Coronary artery (tissue), 2 donors: Measurements from ENCODE around the gene HFM1.
"Not testable (repeated sequence)": the region's sequence is repeated elsewhere in the genome, so short reads cannot be mapped to it uniquely, and the experiment has no call there.

Experiments used
- DNase-seq: peaks from one replicate; pipeline ENCODE4 v3.0.0-alpha.2; 2017; ENCODE audit warnings: low spot score
- H3K27ac ChIP-seq, 2 donors: fragments of 200-600 bp; sonication (generic); one replicate each; pipeline ENCODE4 v1.5.1; 2016 to 2019
- H3K4me3 ChIP-seq: fragments of 200-600 bp; sonication (generic); 2 replicates; pipeline ENCODE4 v1.5.1; 2016; ENCODE audit warnings: mild to moderate bottlenecking, moderate library complexity
- CTCF ChIP-seq: fragments of 200-600 bp; sonication (generic); IDR thresholded peaks from one replicate; pipeline ENCODE4 v1.5.1; 2019; ENCODE audit warnings: antibody characterized with exemption

Gene HFM1

GRCh38 chr1:91404151-91405012, at the start of gene HFM1:
Gene HFM1, minus strand, starts transcription at chr1:91404837. Its CDS starts 3,755 bp downstream, at chr1:91401082.
- Histone ChIP-seq H3K4me3 (peak within 1 kb of the TSS; percentile 69), H3K27ac (peak within 1 kb of the TSS; percentile 41 to 51)
- no peak for DNase-seq
- TF ChIP-seq CTCF, result no peak

GRCh38 chr1:91454136-91454535, 49.5 kb upstream of the HFM1 start:
- TF ChIP-seq CTCF, result no peak
- Histone ChIP-seq H3K4me3 (no peak overlapping the region), H3K27ac (no peak overlapping the region)
- DNase-seq, result no peak

GRCh38 chr1:91450260-91450659, 45.6 kb upstream of the HFM1 start:
- DNase-seq, result no peak

GRCh38 chr1:91447782-91448181, 43.1 kb upstream of the HFM1 start:
- H3K4me3 ChIP-seq, result not testable (repeated sequence)

More at GRCh38 chr1:91450260-91450659, 45.6 kb upstream of the HFM1 start:
- no peak for TF ChIP-seq CTCF
- no peak overlapping the region for H3K27ac ChIP-seq
- no peak overlapping the region for H3K4me3 ChIP-seq

GRCh38 chr1:91441980-91442379, 37.3 kb upstream of the HFM1 start:
- H3K4me3 ChIP-seq, H3K27ac ChIP-seq, DNase-seq: not testable (repeated sequence)

More at GRCh38 chr1:91447782-91448181, 43.1 kb upstream of the HFM1 start:
- DNase-seq, H3K27ac ChIP-seq: not testable (repeated sequence)

- DNase-seq, result no peak
- TF ChIP-seq CTCF, result no peak
- H3K27ac ChIP-seq, result no peak overlapping the region
- H3K4me3 ChIP-seq, result no peak overlapping the region
Measured at GRCh38 chr1:91440847-91441246, 36.2 kb upstream of the HFM1 start.

- no peak for TF ChIP-seq CTCF
- no peak for DNase-seq
- Histone ChIP-seq H3K27ac (no peak overlapping the region), H3K4me3 (no peak overlapping the region)
Measured at GRCh38 chr1:91439016-91439415, 34.4 kb upstream of the HFM1 start.

- H3K4me3 ChIP-seq, result no peak overlapping the region
- DNase-seq, result no peak
- no peak overlapping the region for H3K27ac ChIP-seq
- TF ChIP-seq CTCF, result no peak
Measured at GRCh38 chr1:91428182-91428798, 23.7 kb upstream of the HFM1 start.
